ENCODE data around the gene ERP27.

ERP27 gene

GRCh38 chr12:14959126-14959440 lies 20.7 kb upstream of the ERP27 start:
- DNase-seq = no peak

- DNase-seq = no peak
Observed at GRCh38 chr12:14958361-14959125, 20.2 kb upstream of the ERP27 start.

- no peak for DNase-seq
Observed at GRCh38 chr12:14957551-14958168, 19.3 kb upstream of the ERP27 start.

GRCh38 chr12:14956905-14957304 lies 18.6 kb upstream of the ERP27 start:
- DNase-seq = no peak

GRCh38 chr12:14956024-14956891 lies 17.9 kb upstream of the ERP27 start:
- no peak for DNase-seq

GRCh38 chr12:14954269-14954668 lies 15.9 kb upstream of the ERP27 start:
- DNase-seq = no peak

- no peak for DNase-seq
Observed at GRCh38 chr12:14953752-14954151, 15.4 kb upstream of the ERP27 start.

- DNase-seq = peak; percentile 93
Observed at GRCh38 chr12:14952299-14952921, 14.1 kb upstream of the ERP27 start.

- DNase-seq = no peak
Observed at GRCh38 chr12:14951851-14952250, 13.5 kb upstream of the ERP27 start.

GRCh38 chr12:14950982-14951746 lies 12.8 kb upstream of the ERP27 start:
- no peak for DNase-seq

GRCh38 chr12:14950421-14950820 lies 12.1 kb upstream of the ERP27 start:
- no peak for DNase-seq

- no peak for DNase-seq
Observed at GRCh38 chr12:14949631-14950030, 11.3 kb upstream of the ERP27 start.

- no peak for DNase-seq
Observed at GRCh38 chr12:14948672-14949071, 10.3 kb upstream of the ERP27 start.

GRCh38 chr12:14946861-14947260 lies 8.5 kb upstream of the ERP27 start:
- no peak for DNase-seq

- DNase-seq = no peak
Observed at GRCh38 chr12:14946162-14946561, 7.8 kb upstream of the ERP27 start.

- DNase-seq = no peak
Observed at GRCh38 chr12:14942196-14942931, 4.0 kb upstream of the ERP27 start.

GRCh38 chr12:14941369-14941768 lies 3.0 kb upstream of the ERP27 start:
- no peak for DNase-seq

- DNase-seq = no peak
Observed at GRCh38 chr12:14937689-14938088, 648 bp downstream of the ERP27 start.

- DNase-seq = no peak
Observed at GRCh38 chr12:14937014-14937413, 1.3 kb downstream of the ERP27 start.

- no peak for DNase-seq
Observed at GRCh38 chr12:14936224-14936861, 2.0 kb downstream of the ERP27 start.

- no peak for DNase-seq
Observed at GRCh38 chr12:14935031-14935430, 3.3 kb downstream of the ERP27 start.
